ENCODE results near the gene VTN. TPM values are rescaled to one million over a fixed set of nuclear protein-coding genes. Genes with fewer than 3 reads are reported as not detected.

VTN gene
- total RNA-seq, 2 experiments from 2014 or later, result 0.28 TPM; not detected in 1

- POLR2A ChIA-PET, result no interaction called here
- peaks cover 22% of the 10 kb centered on the region for H3K36me3 Mint-ChIP-seq
- H3K4me1 Mint-ChIP-seq, result peaks cover 5% of the 10 kb centered on the region
- H3K27ac Mint-ChIP-seq, result no peak overlapping the region
- ATAC-seq (ENCODE audit: low read depth) (no peak), DNase-seq (no peak)
- no peak overlapping the region for H3K4me3 Mint-ChIP-seq
- H3K9me3 Mint-ChIP-seq, result no peaks in the 10 kb centered on the region
- no peaks in the 10 kb centered on the region for H3K27me3 Mint-ChIP-seq
Observed at GRCh38 chr17:28390563-28390962, 20.5 kb upstream of the VTN start.

GRCh38 chr17:28390141-28390540 is 20.0 kb upstream of the VTN start:
- DNase-seq (no peak), ATAC-seq (ENCODE audit: low read depth) (no peak)
- POLR2A ChIA-PET, result no interaction called here
- H3K27ac Mint-ChIP-seq, result no peak overlapping the region
- no peaks in the 10 kb centered on the region for H3K27me3 Mint-ChIP-seq
- H3K9me3 Mint-ChIP-seq, result no peaks in the 10 kb centered on the region
- no peak overlapping the region for H3K4me3 Mint-ChIP-seq
- H3K4me1 Mint-ChIP-seq, result peaks cover 8% of the 10 kb centered on the region
- H3K36me3 Mint-ChIP-seq, result peaks cover 23% of the 10 kb centered on the region

GRCh38 chr17:28388106-28388505 is 18.0 kb upstream of the VTN start:
- H3K4me3 Mint-ChIP-seq, result no peak overlapping the region
- DNase-seq (no peak), ATAC-seq (ENCODE audit: low read depth) (no peak)
- POLR2A ChIA-PET, result no interaction called here
- peaks cover 18% of the 10 kb centered on the region for H3K36me3 Mint-ChIP-seq
- no peaks in the 10 kb centered on the region for H3K9me3 Mint-ChIP-seq
- no peak overlapping the region for H3K27ac Mint-ChIP-seq
- peaks cover 17% of the 10 kb centered on the region for H3K4me1 Mint-ChIP-seq
- no peaks in the 10 kb centered on the region for H3K27me3 Mint-ChIP-seq

GRCh38 chr17:28386391-28386790 is 16.3 kb upstream of the VTN start:
- POLR2A ChIA-PET, result no interaction called here
- no peaks in the 10 kb centered on the region for H3K27me3 Mint-ChIP-seq
- H3K36me3 Mint-ChIP-seq, result peaks cover 18% of the 10 kb centered on the region
- no peaks in the 10 kb centered on the region for H3K9me3 Mint-ChIP-seq
- DNase-seq (no peak), ATAC-seq (ENCODE audit: low read depth) (no peak)
- H3K4me3 Mint-ChIP-seq, result no peak overlapping the region
- peaks cover 19% of the 10 kb centered on the region for H3K4me1 Mint-ChIP-seq
- H3K27ac Mint-ChIP-seq, result no peak overlapping the region

- peak overlapping the region; percentile 73 for H3K27ac Mint-ChIP-seq
- POLR2A ChIA-PET, result interaction anchor here (0.9 to 3.0 kb wide), 7 partner anchors 12 to 161 kb away, joined by 3 to 31 read pairs (median 6); partner anchors contain the start of genes IFT20, POLDIP2, SARM1 and TNFAIP1
- ATAC-seq (ENCODE audit: low read depth), result no peak
Observed at GRCh38 chr17:28385406-28385805, 15.3 kb upstream of the VTN start.

GRCh38 chr17:28385037-28385400 is 14.9 kb upstream of the VTN start:
- Mint-ChIP-seq H3K4me1 (peaks cover 23% of the 10 kb centered on the region), H3K27ac (peak overlapping the region; percentile 92), H3K9me3 (no peaks in the 10 kb centered on the region), H3K36me3 (peaks cover 17% of the 10 kb centered on the region), H3K4me3 (peak overlapping the region; percentile 96), H3K27me3 (no peaks in the 10 kb centered on the region)
- POLR2A ChIA-PET, result interaction anchor here (0.9 to 3.0 kb wide), 9 partner anchors 12 to 162 kb away, joined by 3 to 31 read pairs (median 6); partner anchors contain the start of genes IFT20, POLDIP2, SARM1 and SLC46A1
- DNase-seq (no peak), ATAC-seq (ENCODE audit: low read depth) (peak; percentile 13)

More at GRCh38 chr17:28385406-28385805, 15.3 kb upstream of the VTN start:
- Mint-ChIP-seq H3K4me3 (peak overlapping the region; percentile 96), H3K27me3 (no peaks in the 10 kb centered on the region), H3K9me3 (no peaks in the 10 kb centered on the region), H3K4me1 (peaks cover 20% of the 10 kb centered on the region), H3K36me3 (peaks cover 17% of the 10 kb centered on the region)
- DNase-seq, result no peak

GRCh38 chr17:28384281-28385036 is 14.4 kb upstream of the VTN start:
- Mint-ChIP-seq H3K27me3 (no peaks in the 10 kb centered on the region), H3K27ac (peak overlapping the region; percentile 92), H3K4me1 (peaks cover 23% of the 10 kb centered on the region), H3K9me3 (no peaks in the 10 kb centered on the region), H3K4me3 (peak overlapping the region; percentile 96), H3K36me3 (peaks cover 13% of the 10 kb centered on the region)
- ATAC-seq (ENCODE audit: low read depth), result peak; percentile 95
- peak; percentile 76 for DNase-seq
- POLR2A ChIA-PET, result interaction anchor here (0.7 to 3.0 kb wide), 12 partner anchors 8 to 212 kb away, joined by 3 to 31 read pairs (median 4); partner anchors contain the start of genes IFT20, POLDIP2, SARM1 and SLC46A1

GRCh38 chr17:28381141-28381825 is 11.2 kb upstream of the VTN start:
- Mint-ChIP-seq H3K4me1 (peaks cover 25% of the 10 kb centered on the region), H3K36me3 (peaks cover 13% of the 10 kb centered on the region), H3K27me3 (no peaks in the 10 kb centered on the region), H3K9me3 (no peaks in the 10 kb centered on the region), H3K27ac (no peak overlapping the region), H3K4me3 (no peak overlapping the region)
- DNase-seq, result peak; percentile 54
- POLR2A ChIA-PET, result no interaction called here
- ATAC-seq (ENCODE audit: low read depth), result no peak

GRCh38 chr17:28379814-28380801 is 10.0 kb upstream of the VTN start:
- no peak for ATAC-seq (ENCODE audit: low read depth)
- Mint-ChIP-seq H3K4me3 (no peak overlapping the region), H3K27ac (no peak overlapping the region), H3K36me3 (peaks cover 12% of the 10 kb centered on the region), H3K27me3 (no peaks in the 10 kb centered on the region), H3K4me1 (peaks cover 18% of the 10 kb centered on the region), H3K9me3 (no peaks in the 10 kb centered on the region)
- POLR2A ChIA-PET, result no interaction called here
- DNase-seq, result no peak

GRCh38 chr17:28372945-28373274 is 2.8 kb upstream of the VTN start:
- Mint-ChIP-seq H3K9me3 (no peaks in the 10 kb centered on the region), H3K36me3 (no peaks in the 10 kb centered on the region), H3K27me3 (no peaks in the 10 kb centered on the region), H3K4me1 (peaks cover 18% of the 10 kb centered on the region), H3K4me3 (peak overlapping the region; percentile 81), H3K27ac (peak overlapping the region; percentile 42)
- ATAC-seq (ENCODE audit: low read depth) (no peak), DNase-seq (no peak)
- POLR2A ChIA-PET, result interaction anchor here (1.0 to 3.4 kb wide), 2 partner anchors 12 to 15 kb away, joined by 3 to 19 read pairs; partner anchors contain the start of gene POLDIP2

GRCh38 chr17:28372203-28372944 is 2.3 kb upstream of the VTN start:
- Mint-ChIP-seq H3K27ac (peak overlapping the region; percentile 42), H3K27me3 (no peaks in the 10 kb centered on the region), H3K36me3 (no peaks in the 10 kb centered on the region), H3K4me3 (peak overlapping the region; percentile 81), H3K9me3 (no peaks in the 10 kb centered on the region), H3K4me1 (peaks cover 18% of the 10 kb centered on the region)
- POLR2A ChIA-PET, result interaction anchor here (0.5 to 3.4 kb wide), 3 partner anchors 12 to 370 kb away, joined by 5 to 19 read pairs (median 16); partner anchors contain the start of gene POLDIP2
- ATAC-seq (ENCODE audit: low read depth) (peak; percentile 5), DNase-seq (no peak)
